Gastrocnemius medialis (tissue), 4 donors: ENCODE data around the gene TTLL12.

Experiments
- CTCF ChIP-seq, 5 experiments: fragments of 450-650 bp in 3 of 5; fragments of 200-600 bp in 2 of 5; sonication (generic) in 2 of 5; IDR thresholded peaks in 4 of 5; conservative IDR thresholded peaks in 1 of 5; 1 replicate in 4 of 5; 2 replicates in 1 of 5; pipeline ENCODE4 v1.5.1; 2016 to 2019; ENCODE audit warnings: antibody characterized with exemption in 5 of 5, mild to moderate bottlenecking in 3 of 5, moderate library complexity in 3 of 5
- POLR2A ChIP-seq, 2 donors: fragments of 450-650 bp; IDR thresholded peaks; one replicate each; pipeline ENCODE4 v1.6.1; 2017; ENCODE audit warnings: antibody characterized with exemption in 2 of 2, mild to moderate bottlenecking in 2 of 2, moderate library complexity in 2 of 2

DNA sequence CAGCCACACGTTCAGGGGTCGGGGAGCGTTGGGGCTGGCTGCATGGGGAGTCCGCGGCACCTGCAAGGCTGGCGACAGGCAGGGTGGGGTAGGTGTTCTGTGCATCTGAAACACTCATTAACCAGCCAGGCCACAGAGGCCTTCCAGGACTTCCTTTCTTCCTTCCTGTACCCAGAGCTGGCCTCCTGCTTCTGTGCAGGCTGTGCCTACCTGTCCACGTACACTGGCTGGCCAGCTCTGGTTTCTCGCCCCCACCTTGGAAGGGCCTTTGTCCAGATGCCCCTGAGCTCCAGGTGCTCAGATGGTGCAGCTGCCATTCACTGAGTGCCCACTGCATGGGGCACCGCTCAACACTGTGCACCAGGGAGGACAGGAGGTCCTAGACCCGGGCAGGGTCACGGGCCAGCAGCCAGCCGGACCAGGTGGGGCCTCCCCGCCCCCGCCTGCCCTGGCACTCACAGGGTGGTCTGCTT is 15.9 kb downstream of the TTLL12 start:
- TF ChIP-seq POLR2A (IDR thresholded peaks at IDR 0.05) (no peak), CTCF (IDR thresholded peaks at IDR 0.05 in 4 of 5, conservative IDR thresholded peaks at IDR 0.05 in 1 of 5) (no peak)
